ENCODE results near the gene NPHP1.
"Not testable (repeated sequence)": the region's sequence is repeated elsewhere in the genome, so short reads cannot be mapped to it uniquely, and the experiment has no call there.

The NPHP1 gene

DNA sequence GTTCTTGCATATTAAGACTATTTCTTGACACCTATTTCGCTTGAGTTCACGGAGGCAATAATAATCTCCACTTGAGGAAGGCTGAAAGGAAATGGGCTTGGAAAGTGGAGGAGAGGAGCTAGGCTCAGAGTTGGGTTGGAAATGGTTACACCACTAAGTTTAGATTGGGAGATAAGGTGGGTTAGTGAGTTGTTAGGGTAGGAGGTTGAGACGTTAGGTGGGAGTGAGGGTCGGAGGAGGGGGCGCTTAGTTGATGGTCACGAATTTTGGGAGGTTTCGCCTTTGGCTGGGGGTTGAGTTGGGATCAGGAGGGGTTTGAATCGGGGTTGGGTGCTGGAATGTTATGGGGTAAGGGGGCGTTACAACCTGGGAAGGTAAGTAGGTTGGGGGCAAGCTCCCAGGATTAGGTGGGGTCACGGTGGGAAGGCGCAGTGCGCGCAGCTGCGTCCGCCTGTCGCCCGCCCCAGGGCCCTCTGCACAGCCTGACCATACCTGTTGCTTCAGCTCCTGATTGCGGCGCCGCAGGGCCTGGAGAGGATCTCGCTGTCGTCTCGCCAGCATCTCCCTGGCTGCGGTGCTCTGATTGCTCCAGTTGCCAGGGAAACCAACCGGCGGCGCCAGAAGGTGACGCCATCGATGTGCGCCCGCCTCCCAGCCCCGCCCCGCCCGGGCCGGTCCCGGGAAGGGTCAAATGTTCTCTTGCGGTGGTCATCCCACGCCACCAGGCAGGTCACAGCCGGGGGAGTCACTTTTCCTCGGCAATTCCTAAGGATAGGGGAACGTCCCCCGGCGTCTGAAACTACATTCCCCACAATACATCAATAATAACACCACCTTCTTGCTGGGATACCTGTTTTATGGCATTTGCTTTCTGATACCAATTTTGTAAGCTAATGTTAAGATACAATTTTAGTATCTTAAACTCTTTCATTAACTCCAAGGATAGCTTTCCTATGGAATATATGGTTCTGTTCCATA is at the start of gene NPHP1:
Gene NPHP1, minus strand, starts transcription at position 606 of the 978 bp plus-strand sequence. Its CDS starts 45 bp downstream, at position 561.
- peak; percentile 88 for DNase-seq

DNA sequence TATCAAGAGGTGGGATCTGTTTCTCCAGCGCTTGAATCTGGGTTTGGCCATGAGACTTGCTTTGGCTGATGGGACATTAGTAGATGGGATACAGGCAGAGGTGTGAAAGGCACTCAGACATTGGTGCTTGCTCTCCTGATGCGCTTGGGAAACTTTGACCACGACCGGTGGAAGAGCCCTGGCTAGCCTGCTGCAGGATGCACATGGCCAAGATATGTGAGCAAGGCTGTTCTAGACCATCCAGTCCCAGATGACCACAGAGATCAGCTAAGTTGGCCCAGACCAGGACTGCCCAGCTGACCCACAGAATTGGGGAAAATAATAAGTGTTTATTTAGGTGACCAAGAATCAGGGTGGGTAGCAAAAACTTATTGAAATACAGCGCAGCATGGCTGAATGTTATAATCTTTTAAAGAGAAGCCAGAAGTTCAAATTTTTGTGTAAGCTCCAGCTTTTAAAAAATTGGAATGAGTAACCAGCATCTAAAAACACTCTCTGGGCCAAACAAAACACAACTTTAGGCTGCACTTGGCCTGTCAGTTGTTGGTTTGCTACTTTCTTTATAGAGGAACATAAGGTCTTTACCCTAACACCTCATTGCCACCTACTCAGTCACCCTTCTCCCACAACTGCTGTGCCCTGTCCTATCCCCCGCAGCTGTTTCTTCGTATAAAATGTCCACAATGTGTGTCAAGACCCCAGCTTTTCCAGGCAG is 43.4 kb upstream of the NPHP1 start:
- not testable (repeated sequence) for DNase-seq

DNA sequence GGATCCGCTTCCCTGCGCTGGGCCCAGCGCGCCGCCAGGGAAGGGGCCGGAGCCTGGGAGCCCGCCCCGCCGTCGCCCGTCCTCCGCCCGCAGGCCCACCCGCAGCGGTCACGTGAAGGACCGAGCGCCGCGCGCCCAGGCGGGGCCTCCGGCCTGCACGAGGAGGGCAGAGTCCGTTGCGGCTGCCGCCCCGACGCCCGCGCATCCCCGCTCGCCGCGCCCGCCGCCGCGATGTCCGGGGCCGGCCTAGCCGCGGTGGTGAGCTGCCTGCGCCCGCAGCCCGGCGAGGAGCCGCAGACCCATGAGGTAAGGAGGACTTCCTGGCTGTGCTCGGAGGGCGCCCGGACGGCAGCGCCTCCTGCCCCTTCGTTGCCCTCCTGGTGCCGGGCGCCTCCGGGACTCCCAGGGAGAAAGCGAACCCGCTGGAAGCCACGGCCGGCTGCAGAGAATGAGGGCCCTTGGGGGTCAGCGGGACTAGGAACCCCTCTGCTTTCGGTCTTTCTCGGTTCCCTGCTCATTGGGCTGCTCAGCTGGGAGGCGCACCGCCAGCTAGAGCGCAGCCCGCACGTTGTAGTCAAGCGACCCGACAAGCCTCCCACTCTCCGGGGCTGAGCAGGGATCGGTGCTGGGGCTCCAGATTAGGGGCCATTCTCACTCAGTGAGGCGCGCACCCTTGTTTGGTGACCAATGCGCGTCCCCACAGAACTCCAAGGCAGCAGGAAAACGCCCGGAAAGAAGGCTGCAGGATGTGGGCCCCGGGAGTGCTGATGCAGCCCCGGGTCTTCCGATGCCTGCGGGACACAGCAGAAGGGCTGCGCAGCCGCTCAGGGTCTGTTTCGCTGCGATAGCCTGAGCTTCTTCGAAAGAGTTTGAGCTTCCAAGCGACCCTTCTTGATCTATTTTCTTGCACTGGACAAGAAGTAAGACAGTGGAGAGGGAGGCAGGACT is 40.9 kb upstream of the NPHP1 start:
- not testable (repeated sequence) for DNase-seq

GRCh38 chr2:110243283-110243682 is 38.5 kb upstream of the NPHP1 start:
- not testable (repeated sequence) for DNase-seq

DNA sequence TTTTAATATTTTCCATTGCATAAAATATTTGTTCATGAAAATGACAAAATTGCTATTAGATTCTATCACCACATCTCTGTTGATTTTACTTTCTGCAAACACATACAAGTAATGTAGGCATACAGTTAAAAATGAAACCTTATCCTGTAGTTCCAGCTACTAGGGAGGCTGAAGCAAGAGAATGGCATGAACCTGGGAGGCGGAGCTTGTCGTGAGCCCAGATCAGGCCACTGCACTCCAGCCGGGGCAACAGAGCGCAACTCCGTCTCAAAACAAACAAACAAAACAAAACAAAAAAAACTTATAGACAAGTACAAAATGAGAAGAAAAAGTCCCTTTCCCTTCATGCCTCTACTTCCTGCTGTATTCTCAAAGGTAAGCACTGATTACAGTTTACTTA is 29.7 kb upstream of the NPHP1 start:
- DNase-seq = not testable (repeated sequence)

GRCh38 chr2:110229886-110230285 is 25.1 kb upstream of the NPHP1 start:
- not testable (repeated sequence) for DNase-seq

DNA sequence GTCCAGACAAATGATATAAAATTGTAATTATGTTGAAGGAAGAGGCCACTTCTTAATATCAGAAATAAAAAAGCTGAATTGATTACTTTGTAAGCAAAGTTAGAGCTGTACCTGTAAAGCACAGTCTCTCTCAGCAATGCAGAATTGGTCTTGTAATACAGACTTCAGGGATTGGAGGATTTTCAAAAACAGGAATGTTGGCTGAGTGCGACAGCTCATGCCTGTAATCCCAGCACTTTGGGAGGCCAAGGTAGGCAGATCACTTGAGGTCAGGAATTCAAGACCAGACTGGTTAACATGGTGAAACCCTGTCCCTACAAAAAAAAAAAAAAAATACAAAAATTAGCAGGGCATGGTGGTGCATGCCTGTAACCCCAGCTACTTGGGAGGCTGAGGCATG is 17.8 kb upstream of the NPHP1 start:
- not testable (repeated sequence) for DNase-seq

DNA sequence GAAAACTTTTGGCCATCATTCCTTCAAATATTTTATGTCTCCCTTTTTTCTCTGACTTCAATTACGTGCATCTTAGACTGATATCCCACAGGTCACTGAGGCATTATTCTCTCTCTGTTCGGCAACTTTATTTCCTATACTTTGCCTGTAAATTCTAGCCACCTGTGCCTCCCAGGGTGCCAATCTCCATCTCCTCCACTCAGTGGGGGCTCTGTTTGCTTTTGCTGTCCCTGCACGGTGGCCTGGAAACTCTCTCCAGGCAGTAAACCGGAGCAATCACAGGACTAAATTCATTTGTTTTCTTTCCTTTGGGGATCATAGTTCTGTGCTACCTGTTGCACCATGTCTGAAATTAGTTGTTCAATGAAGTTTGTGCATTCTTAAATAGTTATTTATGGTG is 17.1 kb upstream of the NPHP1 start:
- no peak for DNase-seq

- no peak for DNase-seq
Observed at GRCh38 chr2:110220190-110220564, 15.4 kb upstream of the NPHP1 start.

DNA sequence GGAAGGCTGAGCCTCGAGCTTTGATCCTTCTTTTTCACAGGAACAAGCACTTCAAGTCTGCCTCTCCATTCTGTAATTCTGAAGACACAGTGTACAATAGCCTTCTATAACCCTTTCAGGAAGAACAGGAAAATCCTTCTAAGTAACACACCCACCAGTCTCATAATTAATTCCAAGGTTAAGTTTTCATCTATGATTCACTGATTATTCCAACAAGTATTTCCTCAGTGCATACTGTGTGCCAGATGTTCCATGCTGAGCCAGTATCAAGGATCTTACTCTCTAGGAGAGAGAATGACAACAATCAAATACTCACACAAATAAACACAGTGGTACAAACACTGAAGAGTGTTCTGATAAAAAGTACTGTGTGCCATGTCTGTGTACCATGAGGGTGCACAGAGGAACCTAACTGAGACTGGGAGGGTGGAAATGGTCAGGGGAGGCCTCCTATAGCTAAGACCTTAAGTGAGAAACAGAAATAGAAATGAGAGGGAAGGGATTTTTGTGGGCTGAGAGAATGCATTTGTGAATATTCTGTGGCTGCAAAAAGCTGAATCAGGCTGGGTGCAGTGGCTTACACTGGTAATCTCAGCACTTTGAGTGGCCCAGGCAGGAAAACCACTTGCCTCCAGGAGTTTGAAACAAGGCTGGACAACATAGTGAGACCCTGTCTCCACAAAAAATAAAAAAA is 14.8 kb upstream of the NPHP1 start:
- no peak for DNase-seq

GRCh38 chr2:110218889-110219288 is 14.1 kb upstream of the NPHP1 start:
- not testable (repeated sequence) for DNase-seq

DNA sequence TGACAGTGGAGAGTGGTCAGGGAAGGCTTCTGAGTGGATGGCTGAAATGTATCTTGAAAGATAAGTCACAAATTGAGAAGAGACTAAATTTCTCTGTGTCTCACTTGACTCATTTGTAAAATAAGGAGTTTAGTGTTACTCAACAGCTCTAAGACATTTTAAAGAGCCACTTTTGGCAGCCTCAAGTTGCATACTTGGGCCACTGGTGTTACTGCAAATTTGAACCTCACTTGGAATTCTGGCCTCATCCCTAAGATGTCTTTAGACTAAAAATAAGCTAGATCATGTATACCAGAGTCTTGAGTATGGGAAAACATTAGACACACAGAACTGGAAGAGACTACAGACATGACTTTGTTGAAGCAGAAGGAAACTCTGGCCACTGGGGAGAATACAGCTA is 12.0 kb upstream of the NPHP1 start:
- no peak for DNase-seq

DNA sequence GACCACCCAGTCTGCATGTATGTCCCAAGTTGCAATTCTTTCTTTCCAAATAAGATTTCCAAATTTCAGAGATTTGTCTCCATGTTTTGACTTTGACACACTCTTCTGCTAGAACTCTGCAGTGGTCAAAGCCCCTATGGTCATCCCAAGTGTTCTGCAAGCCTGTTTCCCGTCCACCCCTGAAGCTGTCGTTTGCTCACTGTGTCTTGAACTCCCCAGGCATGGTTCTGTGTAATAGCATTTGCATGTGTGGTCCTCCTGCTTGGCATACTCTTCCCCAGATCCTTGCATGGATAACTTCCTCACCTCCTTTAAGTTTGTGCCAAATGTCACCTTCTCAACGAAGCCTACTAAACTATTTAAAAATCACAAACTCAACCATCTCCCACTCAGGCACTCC is 11.4 kb upstream of the NPHP1 start:
- no peak for DNase-seq

GRCh38 chr2:110215566-110216158 is 10.8 kb upstream of the NPHP1 start:
- DNase-seq = no peak

- DNase-seq = no peak
Observed at GRCh38 chr2:110215091-110215490, 10.3 kb upstream of the NPHP1 start.

DNA sequence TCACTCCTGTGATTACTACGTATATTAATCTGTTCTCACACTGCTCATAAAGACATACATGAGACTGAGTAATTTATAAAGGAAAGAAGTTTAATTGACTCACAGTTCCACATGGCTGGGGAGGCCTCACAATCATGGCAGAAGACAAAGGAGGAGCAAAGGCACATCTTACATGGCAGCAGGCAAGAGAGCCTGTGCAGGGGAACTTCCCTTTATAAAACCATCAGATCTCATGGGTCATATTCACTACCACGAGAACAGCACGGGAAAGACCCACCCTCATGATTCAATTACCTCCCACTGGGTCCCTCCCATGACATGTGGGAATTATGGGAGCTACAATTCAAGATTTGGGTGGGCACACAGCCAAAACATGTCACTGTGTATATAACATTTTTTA is 8.7 kb upstream of the NPHP1 start:
- not testable (repeated sequence) for DNase-seq

DNA sequence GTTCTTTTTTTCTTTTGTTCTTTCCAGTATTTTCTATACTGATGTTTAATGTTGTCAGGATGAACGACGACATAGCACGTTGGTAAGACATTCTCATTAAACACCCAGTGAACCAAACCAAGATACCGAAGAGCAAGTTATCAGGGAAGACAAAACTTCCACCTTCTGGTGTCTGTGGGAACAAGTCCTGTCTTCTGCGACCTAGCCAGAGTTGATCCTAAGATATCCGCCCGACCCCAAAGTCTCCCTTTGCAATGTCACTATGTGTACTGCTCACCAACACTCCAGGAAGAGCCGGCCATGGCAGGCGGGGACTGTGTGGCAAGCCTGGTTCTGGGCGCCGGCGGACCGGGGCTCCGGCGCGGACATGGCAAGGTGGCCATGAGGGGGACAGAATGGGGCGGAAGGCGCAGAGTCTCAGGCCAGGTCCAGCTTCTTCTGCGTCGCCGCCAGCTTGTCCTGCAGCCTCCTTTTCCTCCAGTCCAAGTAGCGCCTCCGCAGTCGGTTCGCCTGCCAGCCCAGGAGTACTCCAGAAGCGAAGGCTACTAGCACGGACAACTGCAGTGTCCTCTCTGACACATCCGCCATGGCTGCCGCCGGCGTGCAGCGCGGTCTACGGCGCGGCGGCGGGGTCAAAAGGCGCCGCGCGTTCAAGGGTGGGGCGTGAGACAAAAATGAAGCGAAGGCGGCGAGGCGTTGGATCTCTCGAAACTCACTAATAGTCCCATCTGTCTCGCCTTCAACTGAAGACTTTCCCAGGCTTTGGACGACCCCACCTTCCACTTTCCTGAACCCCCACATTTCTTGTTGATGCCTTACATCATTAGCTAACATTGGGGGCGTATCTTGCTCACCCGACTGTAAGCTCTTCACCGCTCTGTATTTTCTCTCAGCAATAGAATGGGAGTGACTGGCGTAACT is 7.4 kb upstream of the NPHP1 start, which contains the start of gene MTLN:
Gene MTLN, minus strand, starts transcription at position 610 of the 921 bp plus-strand sequence. Its CDS starts 22 bp downstream, at position 588.
- peak; percentile 80 for DNase-seq

GRCh38 chr2:110205660-110206455 is 1.0 kb upstream of the NPHP1 start:
- DNase-seq = no peak

DNA sequence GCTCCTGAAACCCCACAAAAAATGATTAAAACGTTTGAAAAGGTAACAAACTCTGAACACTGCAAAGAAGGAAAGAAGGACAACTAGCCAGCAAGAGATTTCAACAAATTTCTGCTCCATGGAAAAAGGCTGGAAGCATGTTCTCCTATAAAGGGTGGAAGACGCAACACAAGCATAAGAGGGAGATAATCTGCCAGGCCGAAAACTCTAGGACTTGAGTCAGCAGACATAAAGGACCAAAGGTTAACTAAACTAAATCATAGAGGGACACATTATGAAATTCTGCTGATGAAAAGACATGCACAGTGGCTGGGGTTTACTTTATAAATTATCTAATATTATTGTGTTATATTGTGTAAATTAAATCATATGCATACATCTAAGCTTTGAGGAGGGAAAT is 6.8 kb downstream of the NPHP1 start:
- DNase-seq = no peak

Data from midbrain (tissue), 1 donor.